Measurements from ENCODE around the gene SLC22A17.

Gene SLC22A17

DNA sequence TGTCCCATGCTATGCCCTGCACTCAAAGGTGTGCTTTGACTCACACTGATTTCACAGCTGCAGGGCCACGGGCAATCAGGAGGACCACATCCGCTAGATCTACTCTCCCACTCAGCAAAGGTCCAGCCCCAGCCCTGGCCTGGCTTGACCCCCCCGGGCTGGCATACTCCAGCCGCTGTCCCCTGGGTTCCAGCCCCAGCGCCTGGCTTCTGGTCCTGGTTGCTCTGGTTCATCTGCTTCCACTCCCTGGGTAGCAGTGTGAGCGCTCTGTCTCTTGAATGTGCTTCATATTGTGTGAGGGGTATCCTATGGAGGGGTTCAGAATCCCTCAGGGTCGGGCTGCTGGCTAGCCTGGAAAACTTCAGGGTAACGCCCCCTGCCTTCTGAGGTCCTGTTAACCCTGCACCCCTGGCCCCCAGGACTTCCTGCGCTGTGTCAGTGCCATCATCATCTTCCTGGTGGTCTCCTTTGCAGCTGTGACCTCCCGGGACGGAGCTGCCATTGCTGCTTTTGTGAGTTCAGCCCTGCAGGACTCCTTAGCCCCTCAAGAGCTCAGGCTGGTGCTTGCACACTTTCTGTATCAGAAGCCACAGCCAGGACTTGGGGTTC, 26.0 kb upstream of the SLC22A17 start:
- no peak overlapping the region for H2BK120ac ChIP-seq (ENCODE audit: low read depth, low read length)

DNA sequence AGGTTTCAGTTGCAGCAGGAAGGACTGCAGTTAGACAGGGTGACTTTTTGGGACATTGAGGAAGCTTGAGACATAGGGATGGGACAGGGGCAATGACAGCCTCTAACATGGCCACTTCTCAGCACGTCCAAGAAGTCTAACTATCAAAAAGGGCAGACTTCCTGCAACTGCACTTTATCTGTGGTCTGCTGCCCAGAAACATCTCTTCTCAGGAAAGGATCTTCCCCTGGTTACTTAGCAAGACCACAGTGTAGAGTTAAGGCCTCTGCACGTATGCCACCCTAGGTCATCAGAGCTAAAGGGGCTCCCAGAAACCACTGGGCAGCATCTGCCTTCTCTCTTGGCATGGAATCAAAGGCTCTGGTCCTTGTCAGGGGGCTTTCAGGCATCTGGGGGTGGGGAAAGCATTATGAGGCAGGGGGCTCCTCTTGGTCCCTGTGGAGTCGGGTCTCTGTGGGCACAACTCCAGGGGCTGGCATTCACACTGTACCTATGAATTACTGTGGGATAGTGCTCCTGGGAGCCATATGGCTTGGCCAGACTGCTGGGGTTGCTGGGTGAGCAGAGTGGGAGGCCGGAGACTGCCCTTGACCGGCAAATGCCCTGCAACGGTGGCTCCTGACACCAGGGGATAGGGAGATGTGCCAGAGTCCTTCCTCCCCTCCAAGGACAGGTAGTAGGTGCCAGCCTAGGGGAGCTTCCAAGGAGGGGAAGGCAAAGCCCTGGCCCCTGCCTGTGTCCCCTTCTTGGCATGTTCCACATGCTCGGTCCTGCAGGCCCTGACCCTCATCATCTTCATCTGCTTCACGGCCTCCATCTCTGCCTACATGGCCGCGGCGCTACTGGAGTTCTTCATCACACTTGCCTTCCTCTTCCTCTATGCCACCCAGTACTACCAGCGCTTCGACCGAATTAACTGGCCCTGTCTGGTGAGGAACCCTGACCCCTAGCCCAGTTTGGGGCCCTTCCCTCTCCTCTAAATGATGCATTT, 25.2 kb upstream of the SLC22A17 start:
- no peak overlapping the region for H2BK15ac ChIP-seq (ENCODE audit: low read depth, poor library complexity, severe bottlenecking)
- no peak for DNase-seq
- H2BK120ac ChIP-seq (ENCODE audit: low read depth, low read length), result no peak overlapping the region
- no peak overlapping the region for H3K18ac ChIP-seq (ENCODE audit: low read depth in 1 of 2, low read length in 2 of 2)
- no peak overlapping the region for H4K8ac ChIP-seq (ENCODE audit: low read length)
- no peak overlapping the region for H3K14ac ChIP-seq (ENCODE audit: low read length in 2 of 2)
- H3K27me3 ChIP-seq (ENCODE audit: control insufficient read depth in 1 of 2, insufficient read depth in 1 of 2, low read length in 2 of 2), result peaks cover 63 to 74% of the 10 kb centered on the region in 2 experiments
- no peak overlapping the region for H2AFZ ChIP-seq (ENCODE audit: low read depth, low read length)
- no peaks in the 10 kb centered on the region for H3K4me1 ChIP-seq (ENCODE audit: control insufficient read depth, insufficient read depth, low read depth, low read length)
- no peak overlapping the region for H2AK5ac ChIP-seq (ENCODE audit: low read length, severe bottlenecking)
- 92% methylated on average over 14 of the region's 14 CpGs for WGBS
- H3K23ac ChIP-seq (ENCODE audit: low read length in 2 of 2), result no peak overlapping the region
- no peak overlapping the region for H3K4me3 ChIP-seq (ENCODE audit: insufficient read depth in 1 of 2, low read depth in 1 of 2, low read length in 2 of 2)
- no peak overlapping the region for H4K91ac ChIP-seq (ENCODE audit: low read length)
- H3K79me1 ChIP-seq (replicated peaks; ENCODE audit: low read length, poor library complexity, severe bottlenecking), result no peaks in the 10 kb centered on the region
- H3K4me2 ChIP-seq (ENCODE audit: low read length, poor library complexity, severe bottlenecking), result no peak overlapping the region
- H3K27ac ChIP-seq (ENCODE audit: low read length, poor library complexity, severe bottlenecking), result no peak overlapping the region
- no peak overlapping the region for H3K9ac ChIP-seq (ENCODE audit: low read length)
- H3K9me3 ChIP-seq (ENCODE audit: control insufficient read depth, low read length), result no peaks in the 10 kb centered on the region
- no peak overlapping the region for H2BK12ac ChIP-seq (ENCODE audit: low read length in 2 of 2)
- no peak overlapping the region for H3K4ac ChIP-seq (ENCODE audit: low read depth in 1 of 2, low read length in 2 of 2)
- no peaks in the 10 kb centered on the region for H3K36me3 ChIP-seq (ENCODE audit: control insufficient read depth in 1 of 2, insufficient read depth in 2 of 2, low read depth in 1 of 2, low read length in 2 of 2)
- no peak overlapping the region for H2BK5ac ChIP-seq (ENCODE audit: low read depth, low read length, poor library complexity, severe bottlenecking)

More for the DNA sequence above, 26.0 kb upstream of the SLC22A17 start:
- Histone ChIP-seq H3K4me1 (ENCODE audit: control insufficient read depth, insufficient read depth, low read depth, low read length) (no peaks in the 10 kb centered on the region), H4K8ac (ENCODE audit: low read length) (no peak overlapping the region), H3K27me3 (ENCODE audit: control insufficient read depth in 1 of 2, insufficient read depth in 1 of 2, low read length in 2 of 2) (peaks cover 59 to 76% of the 10 kb centered on the region in 2 experiments), H3K23ac (ENCODE audit: low read length in 2 of 2) (no peak overlapping the region), H4K91ac (ENCODE audit: low read length) (no peak overlapping the region), H2BK15ac (ENCODE audit: low read depth, poor library complexity, severe bottlenecking) (no peak overlapping the region), H2BK5ac (ENCODE audit: low read depth, low read length, poor library complexity, severe bottlenecking) (no peak overlapping the region), H2BK12ac (ENCODE audit: low read length in 2 of 2) (no peak overlapping the region), H3K27ac (ENCODE audit: low read length, poor library complexity, severe bottlenecking) (no peak overlapping the region), H3K4me2 (ENCODE audit: low read length, poor library complexity, severe bottlenecking) (no peak overlapping the region), H3K9me3 (ENCODE audit: control insufficient read depth, low read length) (no peaks in the 10 kb centered on the region), H3K36me3 (ENCODE audit: control insufficient read depth in 1 of 2, insufficient read depth in 2 of 2, low read depth in 1 of 2, low read length in 2 of 2) (no peaks in the 10 kb centered on the region), H3K9ac (ENCODE audit: low read length) (no peak overlapping the region), H3K4me3 (ENCODE audit: insufficient read depth in 1 of 2, low read depth in 1 of 2, low read length in 2 of 2) (no peak overlapping the region), H3K18ac (ENCODE audit: low read depth in 1 of 2, low read length in 2 of 2) (no peak overlapping the region), H2AK5ac (ENCODE audit: low read length, severe bottlenecking) (no peak overlapping the region), H3K79me1 (replicated peaks; ENCODE audit: low read length, poor library complexity, severe bottlenecking) (no peaks in the 10 kb centered on the region), H3K4ac (ENCODE audit: low read depth in 1 of 2, low read length in 2 of 2) (no peak overlapping the region), H3K14ac (ENCODE audit: low read length in 2 of 2) (peak overlapping the region in 1 of 2 experiments; percentile 31), H2AFZ (ENCODE audit: low read depth, low read length) (no peak overlapping the region)
- no peak for DNase-seq
- 78% methylated on average over 11 of the region's 11 CpGs for WGBS

DNA sequence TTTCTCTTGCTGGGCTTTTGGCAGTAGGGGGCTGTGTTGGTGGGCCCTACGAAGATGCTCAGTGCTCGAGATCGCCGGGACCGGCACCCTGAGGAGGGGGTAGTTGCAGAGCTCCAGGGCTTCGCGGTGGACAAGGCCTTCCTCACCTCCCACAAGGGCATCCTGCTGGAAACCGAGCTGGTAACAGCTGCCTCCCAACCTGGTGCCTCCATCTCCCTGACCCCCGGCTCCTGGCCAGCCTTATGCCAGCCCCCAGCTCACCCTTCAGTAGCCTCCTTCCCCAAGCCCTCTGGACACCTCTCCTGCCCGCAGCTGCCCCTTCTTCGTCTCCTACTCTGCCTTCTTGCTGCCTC, 24.5 kb upstream of the SLC22A17 start:
- no peaks in the 10 kb centered on the region for H3K4me1 ChIP-seq (ENCODE audit: control insufficient read depth, insufficient read depth, low read depth, low read length)
- H2BK120ac ChIP-seq (ENCODE audit: low read depth, low read length), result no peak overlapping the region
- H3K9ac ChIP-seq (ENCODE audit: low read length), result no peak overlapping the region
- no peak overlapping the region for H4K8ac ChIP-seq (ENCODE audit: low read length)
- H2AK5ac ChIP-seq (ENCODE audit: low read length, severe bottlenecking), result no peak overlapping the region
- H2BK15ac ChIP-seq (ENCODE audit: low read depth, poor library complexity, severe bottlenecking), result peak overlapping the region; percentile 80
- H3K4ac ChIP-seq (ENCODE audit: low read depth in 1 of 2, low read length in 2 of 2), result no peak overlapping the region
- no peak overlapping the region for H3K4me2 ChIP-seq (ENCODE audit: low read length, poor library complexity, severe bottlenecking)
- H3K18ac ChIP-seq (ENCODE audit: low read depth in 1 of 2, low read length in 2 of 2), result no peak overlapping the region
- H3K9me3 ChIP-seq (ENCODE audit: control insufficient read depth, low read length), result no peaks in the 10 kb centered on the region
- WGBS, result 72% methylated on average over 10 of the region's 11 CpGs
- no peak overlapping the region for H3K27ac ChIP-seq (ENCODE audit: low read length, poor library complexity, severe bottlenecking)
- peaks cover 61 to 67% of the 10 kb centered on the region in 2 experiments for H3K27me3 ChIP-seq (ENCODE audit: control insufficient read depth in 1 of 2, insufficient read depth in 1 of 2, low read length in 2 of 2)
- no peak overlapping the region for H2BK12ac ChIP-seq (ENCODE audit: low read length in 2 of 2)
- no peak overlapping the region for H2BK5ac ChIP-seq (ENCODE audit: low read depth, low read length, poor library complexity, severe bottlenecking)
- H3K14ac ChIP-seq (ENCODE audit: low read length in 2 of 2), result no peak overlapping the region
- no peaks in the 10 kb centered on the region for H3K36me3 ChIP-seq (ENCODE audit: control insufficient read depth in 1 of 2, insufficient read depth in 2 of 2, low read depth in 1 of 2, low read length in 2 of 2)
- H3K79me1 ChIP-seq (replicated peaks; ENCODE audit: low read length, poor library complexity, severe bottlenecking), result no peaks in the 10 kb centered on the region
- no peak overlapping the region for H3K23ac ChIP-seq (ENCODE audit: low read length in 2 of 2)
- no peak overlapping the region for H4K91ac ChIP-seq (ENCODE audit: low read length)
- no peak overlapping the region for H2AFZ ChIP-seq (ENCODE audit: low read depth, low read length)
- no peak overlapping the region for H3K4me3 ChIP-seq (ENCODE audit: insufficient read depth in 1 of 2, low read depth in 1 of 2, low read length in 2 of 2)
- DNase-seq, result no peak

DNA sequence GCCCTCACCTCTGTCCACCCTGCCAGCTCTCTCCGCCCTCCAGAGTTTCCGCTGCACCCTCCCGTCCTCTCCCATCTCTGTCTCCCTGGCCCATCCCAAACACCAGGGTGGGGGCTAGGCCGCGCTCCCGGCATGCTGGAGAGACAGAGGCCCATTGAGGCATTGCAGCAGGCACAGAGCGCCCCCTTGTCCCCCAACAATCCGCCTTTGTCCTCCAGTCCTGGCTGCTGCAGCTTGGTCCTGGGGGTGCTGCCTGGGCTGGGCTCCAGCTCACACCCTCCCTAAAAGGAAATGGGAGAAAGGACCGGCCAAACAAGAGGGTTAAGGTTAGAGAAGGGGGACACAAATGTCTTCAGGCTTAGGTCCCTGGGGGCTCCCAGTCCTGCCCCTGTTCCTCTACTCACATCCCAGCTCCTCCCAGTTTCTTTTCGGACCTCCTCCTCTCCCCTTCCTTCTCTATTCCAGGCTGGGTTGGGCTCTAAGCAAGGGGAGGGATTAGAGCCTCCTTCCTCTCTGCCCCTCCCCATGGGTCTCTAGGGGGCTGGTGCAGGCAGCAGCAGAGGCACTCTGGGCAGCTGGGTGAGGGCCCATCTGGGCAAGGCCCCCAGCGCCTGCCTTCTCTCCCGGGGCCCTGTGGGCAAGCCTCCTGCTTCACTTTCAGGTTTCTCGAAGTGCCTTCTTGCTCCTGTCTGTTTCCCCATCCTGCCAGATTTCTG, 24.0 kb upstream of the SLC22A17 start, which contains the start of gene CMTM5:
TSS of gene CMTM5 (plus strand) at position 565 of the 716 bp plus-strand sequence. CDS start 206 bp downstream, outside the sequence.
- Histone ChIP-seq H3K79me1 (replicated peaks; ENCODE audit: low read length, poor library complexity, severe bottlenecking) (no peaks in the 10 kb centered on the region), H3K27ac (ENCODE audit: low read length, poor library complexity, severe bottlenecking) (no peak within 1 kb of the TSS), H2BK12ac (ENCODE audit: low read length in 2 of 2) (no peak within 1 kb of the TSS), H3K18ac (ENCODE audit: low read depth in 1 of 2, low read length in 2 of 2) (no peak within 1 kb of the TSS), H3K14ac (ENCODE audit: low read length in 2 of 2) (no peak within 1 kb of the TSS), H3K4me3 (ENCODE audit: insufficient read depth in 1 of 2, low read depth in 1 of 2, low read length in 2 of 2) (no peak within 1 kb of the TSS), H3K9ac (ENCODE audit: low read length) (no peak within 1 kb of the TSS), H3K4me1 (ENCODE audit: control insufficient read depth, insufficient read depth, low read depth, low read length) (no peaks in the 10 kb centered on the region), H2BK15ac (ENCODE audit: low read depth, poor library complexity, severe bottlenecking) (peak within 1 kb of the TSS; percentile 80), H2AFZ (ENCODE audit: low read depth, low read length) (peak within 1 kb of the TSS; percentile 56), H3K4me2 (ENCODE audit: low read length, poor library complexity, severe bottlenecking) (no peak within 1 kb of the TSS), H4K8ac (ENCODE audit: low read length) (no peak within 1 kb of the TSS), H3K27me3 (ENCODE audit: control insufficient read depth in 1 of 2, insufficient read depth in 1 of 2, low read length in 2 of 2) (peaks cover 61 to 66% of the 10 kb centered on the region in 2 experiments), H3K4ac (ENCODE audit: low read depth in 1 of 2, low read length in 2 of 2) (no peak within 1 kb of the TSS), H2AK5ac (ENCODE audit: low read length, severe bottlenecking) (no peak within 1 kb of the TSS), H2BK5ac (ENCODE audit: low read depth, low read length, poor library complexity, severe bottlenecking) (no peak within 1 kb of the TSS), H3K23ac (ENCODE audit: low read length in 2 of 2) (no peak within 1 kb of the TSS), H4K91ac (ENCODE audit: low read length) (no peak within 1 kb of the TSS), H2BK120ac (ENCODE audit: low read depth, low read length) (no peak within 1 kb of the TSS), H3K36me3 (ENCODE audit: control insufficient read depth in 1 of 2, insufficient read depth in 2 of 2, low read depth in 1 of 2, low read length in 2 of 2) (no peaks in the 10 kb centered on the region), H3K9me3 (ENCODE audit: control insufficient read depth, low read length) (no peaks in the 10 kb centered on the region)
- 55% methylated on average over 11 of the region's 13 CpGs for WGBS
- DNase-seq, result no peak

Data from mesenchymal stem cell (in vitro differentiated cells and primary cell).